WI38 (cell line): ENCODE data around the gene CFAP91.

ENCODE experiments used
- H3K4me3 ChIP-seq: 2 replicates; pipeline ENCODE4 v1.5.1; 2011; ENCODE audit warnings: low read depth, mild to moderate bottlenecking, control low read depth, low read length
- TF ChIP-seq, protein P1 (sequence below): IDR thresholded peaks from 2 replicates; pipeline ENCODE4 v1.5.1; 2012; ENCODE audit warnings: low read depth, mild to moderate bottlenecking, control low read depth, low read length

CFAP91 gene

DNA sequence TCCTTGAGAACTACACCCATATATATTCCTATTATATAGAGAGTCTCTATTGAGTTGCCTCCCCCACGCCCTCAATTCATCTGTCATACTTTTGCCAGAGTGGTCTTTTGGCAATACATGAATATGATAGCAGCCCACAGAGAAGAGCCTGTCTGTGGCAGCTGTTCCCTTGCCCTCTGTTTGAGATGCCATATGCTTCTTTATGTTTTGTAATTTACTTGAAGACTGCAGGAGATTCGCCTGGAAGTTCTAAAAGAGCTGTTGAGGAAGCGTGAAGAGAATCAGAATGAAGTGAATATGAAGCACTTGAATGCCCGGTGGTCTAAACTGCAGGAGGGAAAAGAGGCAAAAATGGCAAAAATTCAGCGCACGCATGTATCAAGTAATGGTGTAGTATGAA lies 27.2 kb downstream of the CFAP91 start:
- TF ChIP-seq, protein P1, sequence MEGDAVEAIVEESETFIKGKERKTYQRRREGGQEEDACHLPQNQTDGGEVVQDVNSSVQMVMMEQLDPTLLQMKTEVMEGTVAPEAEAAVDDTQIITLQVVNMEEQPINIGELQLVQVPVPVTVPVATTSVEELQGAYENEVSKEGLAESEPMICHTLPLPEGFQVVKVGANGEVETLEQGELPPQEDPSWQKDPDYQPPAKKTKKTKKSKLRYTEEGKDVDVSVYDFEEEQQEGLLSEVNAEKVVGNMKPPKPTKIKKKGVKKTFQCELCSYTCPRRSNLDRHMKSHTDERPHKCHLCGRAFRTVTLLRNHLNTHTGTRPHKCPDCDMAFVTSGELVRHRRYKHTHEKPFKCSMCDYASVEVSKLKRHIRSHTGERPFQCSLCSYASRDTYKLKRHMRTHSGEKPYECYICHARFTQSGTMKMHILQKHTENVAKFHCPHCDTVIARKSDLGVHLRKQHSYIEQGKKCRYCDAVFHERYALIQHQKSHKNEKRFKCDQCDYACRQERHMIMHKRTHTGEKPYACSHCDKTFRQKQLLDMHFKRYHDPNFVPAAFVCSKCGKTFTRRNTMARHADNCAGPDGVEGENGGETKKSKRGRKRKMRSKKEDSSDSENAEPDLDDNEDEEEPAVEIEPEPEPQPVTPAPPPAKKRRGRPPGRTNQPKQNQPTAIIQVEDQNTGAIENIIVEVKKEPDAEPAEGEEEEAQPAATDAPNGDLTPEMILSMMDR = no peak
- no peak overlapping the region for H3K4me3 ChIP-seq

DNA sequence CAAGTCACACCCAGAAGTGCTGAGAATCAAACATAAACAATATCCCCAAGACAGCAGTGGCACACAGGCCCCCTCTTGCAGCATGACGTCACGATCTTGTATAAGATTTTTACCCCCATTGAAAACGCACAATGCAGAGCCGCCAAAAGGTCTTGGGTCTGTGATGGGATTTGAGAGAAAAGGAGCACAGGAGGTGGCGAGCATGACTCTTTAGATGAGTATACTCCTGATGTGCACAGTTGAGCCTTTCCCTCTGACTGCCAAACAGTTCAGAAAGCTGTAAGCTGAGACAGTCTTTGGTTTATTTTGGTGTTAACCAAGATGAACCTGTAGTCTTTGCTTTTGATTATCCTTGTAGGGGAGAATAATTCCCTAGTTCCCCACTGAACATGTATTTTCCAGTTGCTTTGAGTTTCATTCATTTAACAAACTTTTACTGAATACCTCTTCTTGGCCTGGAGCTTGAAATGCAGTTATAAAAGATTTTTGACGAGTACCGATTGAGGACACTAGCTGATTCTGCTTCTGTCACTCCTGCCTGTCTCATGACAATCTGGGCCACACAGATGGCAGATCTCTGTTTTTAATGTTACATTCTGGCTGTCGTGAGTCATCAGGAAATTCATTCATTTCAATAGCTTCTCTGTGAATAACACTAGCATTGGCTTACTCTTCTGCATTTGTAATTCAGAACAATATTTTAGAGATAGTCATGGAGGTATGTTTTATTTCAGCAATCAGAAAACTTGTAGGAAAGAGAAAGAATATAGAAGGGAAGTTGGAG lies 28.9 kb downstream of the CFAP91 start:
- no peak overlapping the region for H3K4me3 ChIP-seq
- TF ChIP-seq, protein P1 = no peak

DNA sequence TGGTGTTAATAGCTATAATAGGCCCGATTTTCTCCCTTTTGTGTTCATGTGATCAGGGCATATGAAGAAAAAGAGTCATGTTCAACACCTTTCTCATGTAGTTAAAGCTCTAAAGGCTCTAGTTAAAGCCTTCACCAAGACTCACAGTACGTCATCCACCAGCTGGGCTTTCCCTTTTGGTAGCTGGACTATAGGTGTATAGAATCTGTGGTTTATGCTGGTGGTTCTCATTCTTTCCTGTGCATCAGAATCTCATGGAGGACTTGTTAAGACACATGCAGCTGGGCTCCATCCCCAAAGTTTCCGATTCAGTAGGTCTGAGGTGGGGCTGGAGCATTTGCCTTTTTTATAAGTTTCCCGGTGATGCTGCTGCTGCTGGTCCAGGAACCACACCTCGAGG lies 31.0 kb downstream of the CFAP91 start:
- TF ChIP-seq, protein P1 = no peak

DNA sequence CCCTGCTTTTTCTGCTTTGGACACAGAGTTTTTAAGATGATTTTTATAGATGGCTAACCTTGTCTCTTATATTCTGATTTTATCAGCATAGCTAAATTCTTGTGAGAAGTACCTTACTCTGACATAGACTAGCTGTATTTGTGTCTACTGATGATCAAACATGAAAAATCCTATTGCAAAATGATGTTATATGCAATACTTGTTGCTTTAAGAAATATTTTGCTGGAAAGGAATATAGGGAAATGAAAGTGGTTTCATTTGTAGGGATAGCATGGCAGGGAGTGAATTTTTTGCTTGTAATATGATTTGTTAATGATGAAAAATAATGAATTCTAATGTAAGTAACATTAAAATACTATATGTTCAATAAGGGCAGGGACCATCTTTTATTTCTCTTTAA lies 35.9 kb downstream of the CFAP91 start:
- TF ChIP-seq, protein P1 = no peak
- H3K4me3 ChIP-seq = no peak overlapping the region

More for the DNA sequence above, 31.0 kb downstream of the CFAP91 start:
- no peak overlapping the region for H3K4me3 ChIP-seq

DNA sequence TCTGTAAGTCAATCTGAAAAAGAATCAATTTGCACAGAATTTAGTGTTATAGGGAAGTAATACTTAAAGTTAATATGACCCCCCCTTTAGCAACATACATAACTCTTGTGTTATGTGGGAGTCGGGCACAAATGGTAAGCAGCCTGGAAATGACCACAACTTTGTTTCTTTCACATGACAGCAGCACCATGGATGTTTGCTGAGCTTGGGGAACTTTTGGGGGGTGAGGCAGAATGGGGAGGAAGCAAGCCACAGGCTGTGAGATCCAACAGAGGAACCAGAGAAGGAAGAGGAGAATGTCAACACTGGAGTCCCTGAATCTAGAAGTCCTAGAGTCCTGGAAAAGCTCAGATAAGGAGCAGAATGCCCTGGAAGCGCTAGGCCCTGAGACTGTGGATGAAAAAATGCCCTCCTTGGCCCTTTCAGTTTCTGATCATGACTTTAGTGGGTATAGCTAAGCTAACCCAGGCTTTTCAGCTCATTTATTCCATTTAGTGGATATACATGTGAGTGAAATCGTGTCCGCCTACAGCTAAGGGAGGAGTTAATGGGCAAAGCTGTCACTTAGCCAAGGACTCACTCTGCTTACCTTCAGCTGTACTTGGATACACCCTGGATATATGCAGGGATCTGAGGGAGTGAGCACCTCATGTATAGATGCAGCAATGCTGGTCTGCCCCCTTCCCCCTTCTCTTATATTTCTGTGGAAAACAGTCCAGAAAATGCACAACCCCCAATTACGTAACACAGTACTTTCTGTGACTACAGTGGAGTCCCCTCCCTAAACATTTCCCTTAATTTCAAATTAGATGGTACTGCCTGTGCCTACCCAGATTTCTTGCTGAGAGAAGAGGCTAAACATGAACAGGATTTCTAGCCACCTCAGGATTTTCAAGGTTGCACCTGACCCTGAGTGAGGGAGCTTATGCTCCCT lies 39.1 kb downstream of the CFAP91 start:
- TF ChIP-seq, protein P1 = no peak

GRCh38 chr3:119743921-119744320 lies 41.1 kb downstream of the CFAP91 start:
- H3K4me3 ChIP-seq = no peak overlapping the region
- TF ChIP-seq, protein P1 = no peak

More for the DNA sequence above, 39.1 kb downstream of the CFAP91 start:
- no peak overlapping the region for H3K4me3 ChIP-seq

GRCh38 chr3:119745942-119746341 lies 43.1 kb downstream of the CFAP91 start:
- TF ChIP-seq, protein P1 = no peak
- H3K4me3 ChIP-seq = no peak overlapping the region
